Measurements from ENCODE around the gene HGD.

The HGD gene

GRCh38 chr3:120661106-120661905, 20.7 kb downstream of the HGD start:
- H3K9me3 ChIP-seq (ENCODE audit: control insufficient read depth, insufficient read depth, low read length) = peaks cover 9% of the 10 kb centered on the region; the same call in 1 of the 2 replicates
- no peaks in the 10 kb centered on the region for H3K36me3 ChIP-seq (ENCODE audit: insufficient read depth, low read length)
- no peaks in the 10 kb centered on the region for H3K4me1 ChIP-seq (ENCODE audit: insufficient read depth, low read length)
- H3K9ac ChIP-seq (ENCODE audit: low read depth, low read length) = no peak overlapping the region

GRCh38 chr3:120659834-120660233, 22.2 kb downstream of the HGD start:
- H3K4me1 ChIP-seq (ENCODE audit: insufficient read depth, low read length) = no peaks in the 10 kb centered on the region
- H3K36me3 ChIP-seq (ENCODE audit: insufficient read depth, low read length) = no peaks in the 10 kb centered on the region
- peaks cover 9% of the 10 kb centered on the region; the same call in 1 of the 2 replicates for H3K9me3 ChIP-seq (ENCODE audit: control insufficient read depth, insufficient read depth, low read length)
- no peak overlapping the region for H3K9ac ChIP-seq (ENCODE audit: low read depth, low read length)

- Histone ChIP-seq H3K9me3 (ENCODE audit: control insufficient read depth, insufficient read depth, low read length) (peaks cover 9% of the 10 kb centered on the region; the same call in 1 of the 2 replicates), H3K36me3 (ENCODE audit: insufficient read depth, low read length) (no peaks in the 10 kb centered on the region), H3K9ac (ENCODE audit: low read depth, low read length) (no peak overlapping the region), H3K4me1 (ENCODE audit: insufficient read depth, low read length) (no peaks in the 10 kb centered on the region)
These were observed 22.8 kb downstream of the HGD start for GRCh38 chr3:120659285-120659684.

GRCh38 chr3:120652896-120653545, 29.0 kb downstream of the HGD start:
- 0 out of 2 replicates have a peak, but pooled peaks cover 4% of the 10 kb centered on the region for H3K9me3 ChIP-seq (ENCODE audit: control insufficient read depth, insufficient read depth, low read length)
- no peak overlapping the region for H3K9ac ChIP-seq (ENCODE audit: low read depth, low read length)
- no peaks in the 10 kb centered on the region for H3K4me1 ChIP-seq (ENCODE audit: insufficient read depth, low read length)

GRCh38 chr3:120652281-120652680, 29.8 kb downstream of the HGD start:
- no peaks in the 10 kb centered on the region for H3K4me1 ChIP-seq (ENCODE audit: insufficient read depth, low read length)
- H3K36me3 ChIP-seq (ENCODE audit: insufficient read depth, low read length) = no peaks in the 10 kb centered on the region

More at GRCh38 chr3:120652896-120653545, 29.0 kb downstream of the HGD start:
- H3K36me3 ChIP-seq (ENCODE audit: insufficient read depth, low read length) = no peaks in the 10 kb centered on the region

GRCh38 chr3:120650311-120650710, 31.7 kb downstream of the HGD start:
- H3K9me3 ChIP-seq (ENCODE audit: control insufficient read depth, insufficient read depth, low read length) = no peaks in the 10 kb centered on the region

More at GRCh38 chr3:120652281-120652680, 29.8 kb downstream of the HGD start:
- no peak overlapping the region for H3K9ac ChIP-seq (ENCODE audit: low read depth, low read length)
- no peaks in the 10 kb centered on the region for H3K9me3 ChIP-seq (ENCODE audit: control insufficient read depth, insufficient read depth, low read length)

GRCh38 chr3:120649830-120650233, 32.2 kb downstream of the HGD start:
- H3K36me3 ChIP-seq (ENCODE audit: insufficient read depth, low read length) = no peaks in the 10 kb centered on the region
- H3K9me3 ChIP-seq (ENCODE audit: control insufficient read depth, insufficient read depth, low read length) = no peaks in the 10 kb centered on the region
- H3K4me1 ChIP-seq (ENCODE audit: insufficient read depth, low read length) = no peaks in the 10 kb centered on the region

More at GRCh38 chr3:120650311-120650710, 31.7 kb downstream of the HGD start:
- H3K36me3 ChIP-seq (ENCODE audit: insufficient read depth, low read length) = no peaks in the 10 kb centered on the region
- H3K9ac ChIP-seq (ENCODE audit: low read depth, low read length) = no peak overlapping the region
- no peaks in the 10 kb centered on the region for H3K4me1 ChIP-seq (ENCODE audit: insufficient read depth, low read length)

GRCh38 chr3:120648290-120648689, 33.7 kb downstream of the HGD start:
- Histone ChIP-seq H3K9me3 (ENCODE audit: control insufficient read depth, insufficient read depth, low read length) (no peaks in the 10 kb centered on the region), H3K4me1 (ENCODE audit: insufficient read depth, low read length) (no peaks in the 10 kb centered on the region), H3K9ac (ENCODE audit: low read depth, low read length) (no peak overlapping the region), H3K36me3 (ENCODE audit: insufficient read depth, low read length) (no peaks in the 10 kb centered on the region)

More at GRCh38 chr3:120649830-120650233, 32.2 kb downstream of the HGD start:
- no peak overlapping the region for H3K9ac ChIP-seq (ENCODE audit: low read depth, low read length)

- no peaks in the 10 kb centered on the region for H3K9me3 ChIP-seq (ENCODE audit: control insufficient read depth, insufficient read depth, low read length)
- H3K36me3 ChIP-seq (ENCODE audit: insufficient read depth, low read length) = no peaks in the 10 kb centered on the region
- no peak overlapping the region for H3K9ac ChIP-seq (ENCODE audit: low read depth, low read length)
- no peaks in the 10 kb centered on the region for H3K4me1 ChIP-seq (ENCODE audit: insufficient read depth, low read length)
These were observed 35.1 kb downstream of the HGD start for GRCh38 chr3:120646771-120647432.

- Histone ChIP-seq H3K9ac (ENCODE audit: low read depth, low read length) (no peak overlapping the region), H3K9me3 (ENCODE audit: control insufficient read depth, insufficient read depth, low read length) (no peaks in the 10 kb centered on the region), H3K4me1 (ENCODE audit: insufficient read depth, low read length) (no peaks in the 10 kb centered on the region), H3K36me3 (ENCODE audit: insufficient read depth, low read length) (no peaks in the 10 kb centered on the region)
These were observed 36.8 kb downstream of the HGD start for GRCh38 chr3:120645083-120645845.

GRCh38 chr3:120642368-120642948, 39.6 kb downstream of the HGD start:
- H3K9ac ChIP-seq (ENCODE audit: low read depth, low read length) = no peak overlapping the region
- no peaks in the 10 kb centered on the region for H3K4me1 ChIP-seq (ENCODE audit: insufficient read depth, low read length)
- 0 out of 2 replicates have a peak, but pooled peaks cover 3% of the 10 kb centered on the region for H3K9me3 ChIP-seq (ENCODE audit: control insufficient read depth, insufficient read depth, low read length)
- no peaks in the 10 kb centered on the region for H3K36me3 ChIP-seq (ENCODE audit: insufficient read depth, low read length)

GRCh38 chr3:120641696-120642246, 40.3 kb downstream of the HGD start:
- Histone ChIP-seq H3K9ac (ENCODE audit: low read depth, low read length) (no peak overlapping the region), H3K9me3 (ENCODE audit: control insufficient read depth, insufficient read depth, low read length) (0 out of 2 replicates have a peak, but pooled peaks cover 3% of the 10 kb centered on the region)

GRCh38 chr3:120640231-120640630, 41.8 kb downstream of the HGD start:
- no peak overlapping the region for H3K9ac ChIP-seq (ENCODE audit: low read depth, low read length)
- H3K4me1 ChIP-seq (ENCODE audit: insufficient read depth, low read length) = no peaks in the 10 kb centered on the region
- H3K9me3 ChIP-seq (ENCODE audit: control insufficient read depth, insufficient read depth, low read length) = 0 out of 2 replicates have a peak, but pooled peaks cover 3% of the 10 kb centered on the region
- H3K36me3 ChIP-seq (ENCODE audit: insufficient read depth, low read length) = no peaks in the 10 kb centered on the region

More at GRCh38 chr3:120641696-120642246, 40.3 kb downstream of the HGD start:
- Histone ChIP-seq H3K36me3 (ENCODE audit: insufficient read depth, low read length) (no peaks in the 10 kb centered on the region), H3K4me1 (ENCODE audit: insufficient read depth, low read length) (no peaks in the 10 kb centered on the region)
